H1 (cell line): ENCODE measurements around the gene STIM2. TPM values are rescaled to one million over a fixed set of nuclear protein-coding genes. Genes with fewer than 3 reads are reported as not detected.

Experiments
- CBX5 ChIP-seq: fragments of 300-800, 300-1000 bp; sonication (generic); IDR thresholded peaks from 2 replicates; pipeline ENCODE4 v1.7.1; 2016; ENCODE audit warnings: antibody characterized with exemption, low read length, low read depth
- CHD1 ChIP-seq: IDR thresholded peaks from 2 replicates; pipeline ENCODE4 v1.6.1; 2012; ENCODE audit warnings: low read depth, low read length, improper control_type of control experiment
- CREB1 ChIP-seq: IDR thresholded peaks from 2 replicates; pipeline ENCODE4 v1.6.1; 2012; ENCODE audit warnings: inconsistent platforms
- CTBP2 ChIP-seq: IDR thresholded peaks from 2 replicates; pipeline ENCODE4 v1.7.0; 2011; ENCODE audit warnings: borderline replicate concordance, mild to moderate bottlenecking, moderate library complexity, mixed read lengths, low read length; ENCODE audit not compliant: insufficient read depth, insufficient read length
- FOSL1 ChIP-seq: IDR thresholded peaks from 2 replicates; pipeline ENCODE4 v1.6.1; 2011; ENCODE audit warnings: mild to moderate bottlenecking, low read depth, low read length, moderate library complexity; ENCODE audit not compliant: insufficient read depth
- JUND ChIP-seq: IDR thresholded peaks from 2 replicates; pipeline ENCODE4 v1.6.1; 2011; ENCODE audit warnings: mild to moderate bottlenecking, improper control_type of control experiment, low read length
- polyA plus RNA-seq, 7 experiments: library from polyadenylated mRNA; depleted of rRNA in 3 of 7; stranded (reverse) in 5 of 7; unstranded in 2 of 7; fragments of >200 nt in 5 of 7; fragments of 200-250 nt in 2 of 7; gene quantifications; 1 replicate in 5 of 7; 2 replicates in 1 of 7; 4 replicates in 1 of 7; pipeline versions ENCODE4 v1.2.1 to v1.2.3, GENCODE V29; 2011 to 2013; ENCODE audit warnings: missing spikeins in 2 of 7, mixed read lengths in 2 of 7
- total RNA-seq: library from RNA; stranded (reverse); fragmentation: NEBNext Ultra II Directional; extraction: Animal tissue kit (Norgen Biotek cat#: 25700); gene quantifications from 2 replicates; pipeline ENCODE4 v1.2.1, GENCODE V29; 2021

Gene STIM2
- total and polyA plus RNA-seq, 2 of the 8 experiments (the other 6 are each of a cell fraction or from before 2014, with no cell fraction given), result 22.9 to 23.0 TPM

DNA sequence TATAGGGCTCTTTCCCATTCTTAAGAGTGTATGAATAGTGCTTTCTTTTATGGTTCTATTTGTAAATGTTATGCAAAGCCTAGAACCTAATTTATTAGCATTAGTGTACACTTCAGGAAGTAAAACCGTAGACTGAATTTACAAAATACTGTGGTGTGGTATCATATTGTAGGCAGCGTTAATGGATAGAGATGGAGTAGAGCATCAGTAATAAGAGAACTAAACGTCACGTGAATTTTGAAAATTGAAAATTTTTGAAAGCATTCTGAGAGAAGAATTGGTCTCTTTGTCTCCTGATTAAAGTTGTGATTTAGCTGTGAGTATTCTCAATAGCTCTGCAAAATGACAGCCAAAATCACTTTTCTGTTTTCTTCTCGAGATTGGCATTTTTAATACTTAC is 2.9 kb downstream of the STIM2 start (continued):
- TF ChIP-seq JUND, result no peak
- no peak for TF ChIP-seq FOSL1
- TF ChIP-seq CHD1, result no peak
- no peak for TF ChIP-seq CTBP2
- no peak for TF ChIP-seq CREB1
- TF ChIP-seq CBX5, result no peak
